ENCODE results near the gene RCN2. TPM values are rescaled to one million over a fixed set of nuclear protein-coding genes. Genes with fewer than 3 reads are reported as not detected.

RCN2 gene
- total RNA-seq = 46.5 and 59.2 TPM in 2 replicates

GRCh38 chr15:76931397-76932134, at the start of gene RCN2:
Gene RCN2 (plus strand): TSS chr15:76931749. CDS start chr15:76931842, 93 bp downstream.

GRCh38 chr15:76905013-76905839, 26.3 kb upstream of the RCN2 start, which contains the start of gene SCAPER:
Gene SCAPER (minus strand): TSS chr15:76905340. CDS start chr15:76883817, 21,523 bp downstream.

DNA sequence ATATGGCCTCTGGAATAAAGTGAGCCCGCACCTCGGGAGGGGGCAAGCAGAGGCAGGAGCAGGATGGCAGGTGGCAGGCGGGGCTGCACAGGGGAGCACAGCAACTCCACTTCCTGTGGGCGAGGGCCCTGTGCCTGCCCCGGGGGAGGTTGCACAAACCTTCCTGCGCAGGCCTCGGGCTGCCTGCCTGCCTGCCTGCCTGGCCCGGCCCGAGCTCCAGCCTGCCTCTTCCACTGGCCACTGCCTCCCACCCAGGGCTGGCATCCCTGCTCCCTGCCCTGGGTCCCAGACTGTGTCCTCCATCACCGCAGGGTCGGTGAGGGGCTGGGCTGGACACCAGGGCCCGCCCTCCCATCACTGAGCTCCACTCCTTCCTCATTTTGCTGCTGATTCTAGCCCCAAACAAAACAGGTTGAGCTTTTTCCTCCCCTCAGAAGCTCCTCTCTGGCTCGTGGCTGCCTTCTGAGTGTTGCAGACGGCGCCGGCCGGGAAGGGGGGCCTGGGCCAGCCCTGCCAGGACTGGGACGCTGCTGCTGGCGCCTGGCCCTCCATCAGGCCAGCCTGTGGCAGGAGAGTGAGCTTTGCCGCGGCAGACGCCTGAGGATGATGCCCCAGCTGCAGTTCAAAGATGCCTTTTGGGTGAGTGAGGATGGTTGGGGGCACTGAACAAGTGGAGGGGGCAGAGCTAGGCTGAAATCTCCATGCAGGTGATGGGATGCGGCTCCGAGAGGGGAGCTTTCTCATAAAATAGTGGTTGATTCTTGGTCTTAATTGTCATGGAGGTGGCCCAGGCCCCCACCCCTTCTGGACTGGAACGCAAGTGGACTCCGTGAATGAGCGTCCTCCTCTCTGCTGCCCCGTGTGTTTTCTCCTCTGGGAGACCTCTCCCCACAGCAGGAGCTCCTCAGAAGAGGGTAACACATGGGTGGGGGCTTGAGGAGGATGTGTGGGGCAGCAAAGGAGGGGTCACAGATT, 63.7 kb downstream of the RCN2 start, which contains the start of gene PSTPIP1:
Gene PSTPIP1 (plus strand): TSS at position 156 of the 975 bp plus-strand sequence. CDS start 448 bp downstream, at position 604.

Other genes with a start within 250 kb of the RCN2 start
- 5.3 and 5.6 TPM in 2 replicates for gene SCAPER, start 26.4 kb upstream of the RCN2 start, total RNA-seq
- not detected in 2 replicates for gene PSTPIP1, start 63.4 kb downstream of the RCN2 start, total RNA-seq
- 251 and 303 TPM in 2 replicates for gene TSPAN3, start 139.4 kb downstream of the RCN2 start, total RNA-seq